ENCODE measurements around the gene CD2. TPM values are rescaled to one million over a fixed set of nuclear protein-coding genes. Genes with fewer than 3 reads are reported as not detected.

CD2 gene
- total and polyA plus RNA-seq, 2 donors (not counting 3 experiments of a cell fraction or from before 2014, with no cell fraction given), result not detected

DNA sequence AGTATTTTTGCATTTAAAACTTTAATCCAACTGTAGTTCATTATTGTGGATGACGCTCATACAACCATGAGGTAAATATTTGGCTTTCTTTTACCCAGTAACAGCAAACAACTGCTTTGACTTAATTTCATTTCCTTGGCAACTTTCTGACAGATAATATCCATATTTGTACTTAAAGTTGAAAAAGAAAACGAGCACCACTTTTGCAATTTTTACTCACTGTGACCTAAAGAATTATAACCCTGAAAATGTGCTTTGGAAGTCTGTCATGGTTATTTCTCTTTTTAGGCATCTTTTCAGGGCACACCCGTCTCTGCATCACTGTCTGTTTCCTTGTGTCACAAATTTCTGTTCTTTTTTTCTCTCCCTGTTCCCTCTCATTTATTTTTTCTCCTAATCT, 918 bp upstream of the CD2 start:
- H3K9ac ChIP-seq (replicated peaks; ENCODE audit: extremely low read depth, insufficient read depth, low read length), result no peak overlapping the region
- intact Hi-C loops (cut with micrococcal nuclease), result no loop called here
- H3K27me3 ChIP-seq (ENCODE audit: control insufficient read depth in 2 of 2, insufficient read depth in 2 of 2, low read length in 2 of 2), result no peaks in the 10 kb centered on the region
- TF ChIP-seq, protein P1, sequence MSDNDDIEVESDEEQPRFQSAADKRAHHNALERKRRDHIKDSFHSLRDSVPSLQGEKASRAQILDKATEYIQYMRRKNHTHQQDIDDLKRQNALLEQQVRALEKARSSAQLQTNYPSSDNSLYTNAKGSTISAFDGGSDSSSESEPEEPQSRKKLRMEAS (IDR thresholded peaks at IDR 0.05; ENCODE audit: insufficient read depth, insufficient read length), result no peak
- no peak for TF ChIP-seq EZH2 (IDR thresholded peaks at IDR 0.05; ENCODE audit: borderline replicate concordance, low read depth, low read length, severe bottlenecking)
- TF ChIP-seq POLR2AphosphoS5 (IDR thresholded peaks at IDR 0.05; ENCODE audit: insufficient read depth, low read depth, low read length), result no peak
- TF ChIP-seq MYC (IDR thresholded peaks at IDR 0.05; ENCODE audit: low read depth, low read length), result no peak
- TF ChIP-seq FOS (IDR thresholded peaks at IDR 0.05; ENCODE audit: borderline replicate concordance, insufficient read depth, low read length), result no peak
- no peak for TF ChIP-seq JUN (IDR thresholded peaks at IDR 0.05; ENCODE audit: borderline replicate concordance, insufficient read depth, insufficient read length, low read depth)
- TF ChIP-seq, protein P2, sequence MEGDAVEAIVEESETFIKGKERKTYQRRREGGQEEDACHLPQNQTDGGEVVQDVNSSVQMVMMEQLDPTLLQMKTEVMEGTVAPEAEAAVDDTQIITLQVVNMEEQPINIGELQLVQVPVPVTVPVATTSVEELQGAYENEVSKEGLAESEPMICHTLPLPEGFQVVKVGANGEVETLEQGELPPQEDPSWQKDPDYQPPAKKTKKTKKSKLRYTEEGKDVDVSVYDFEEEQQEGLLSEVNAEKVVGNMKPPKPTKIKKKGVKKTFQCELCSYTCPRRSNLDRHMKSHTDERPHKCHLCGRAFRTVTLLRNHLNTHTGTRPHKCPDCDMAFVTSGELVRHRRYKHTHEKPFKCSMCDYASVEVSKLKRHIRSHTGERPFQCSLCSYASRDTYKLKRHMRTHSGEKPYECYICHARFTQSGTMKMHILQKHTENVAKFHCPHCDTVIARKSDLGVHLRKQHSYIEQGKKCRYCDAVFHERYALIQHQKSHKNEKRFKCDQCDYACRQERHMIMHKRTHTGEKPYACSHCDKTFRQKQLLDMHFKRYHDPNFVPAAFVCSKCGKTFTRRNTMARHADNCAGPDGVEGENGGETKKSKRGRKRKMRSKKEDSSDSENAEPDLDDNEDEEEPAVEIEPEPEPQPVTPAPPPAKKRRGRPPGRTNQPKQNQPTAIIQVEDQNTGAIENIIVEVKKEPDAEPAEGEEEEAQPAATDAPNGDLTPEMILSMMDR (IDR thresholded peaks at IDR 0.05; ENCODE audit: extremely low read depth in 1 of 2, insufficient read depth in 1 of 2, low read depth in 1 of 2, low read length in 2 of 2), result no peak
- no peak for TF ChIP-seq POLR2A (IDR thresholded peaks at IDR 0.05; ENCODE audit: low read depth, low read length)
- no peak for TF ChIP-seq GATA2 (IDR thresholded peaks at IDR 0.05; ENCODE audit: insufficient read depth, insufficient read length, low read depth, low read length)
- BruUV-seq (replicated peaks), result no TSS peak
- H3K79me2 ChIP-seq (ENCODE audit: control insufficient read depth, insufficient read depth, low read length), result no peaks in the 10 kb centered on the region
- H3K27ac ChIP-seq (ENCODE audit: insufficient read depth, low read depth, low read length), result no peak overlapping the region
- H4K20me1 ChIP-seq (replicated peaks; ENCODE audit: control insufficient read depth, extremely low read depth, insufficient read depth, low read length), result no peaks in the 10 kb centered on the region
- dilution Hi-C loops (cut with MboI; ENCODE audit: extremely low pct_ligation_motif_present, low sequenced_read_pairs), result no loop called here
- no peaks in the 10 kb centered on the region for H3K9me3 ChIP-seq (replicated peaks; ENCODE audit: control insufficient read depth, insufficient read depth, low read length)
- DNase-seq (ENCODE audit: low read depth, low spot score), result no peak
- H3K4me2 ChIP-seq (ENCODE audit: insufficient read depth, low read length), result no peak overlapping the region
- H2AFZ ChIP-seq (ENCODE audit: low read depth, low read length), result no peak overlapping the region
- H3K4me1 ChIP-seq (ENCODE audit: control insufficient read depth, extremely low read depth, insufficient read depth, low read length), result no peaks in the 10 kb centered on the region
- FAIRE-seq, result no peak
- H3K4me3 ChIP-seq (replicated peaks in 1 of 3; ENCODE audit: insufficient read depth in 1 of 3, low read depth in 1 of 3, low read length in 3 of 3), result no peak overlapping the region
- H3K9me1 ChIP-seq (replicated peaks; ENCODE audit: control insufficient read depth, extremely low read depth, insufficient read depth, low read length), result no peaks in the 10 kb centered on the region
- ChIA-PET POLR2A (no interaction called here), CTCF (no interaction called here)
- no peaks in the 10 kb centered on the region for H3K36me3 ChIP-seq (ENCODE audit: control insufficient read depth in 2 of 2, extremely low read depth in 1 of 2, insufficient read depth in 2 of 2, low read length in 2 of 2)
